ENCODE results near the gene LHX8.
"Not testable (repeated sequence)": the region's sequence is repeated elsewhere in the genome, so short reads cannot be mapped to it uniquely, and the experiment has no call there.

LHX8 gene

GRCh38 chr1:75170981-75171380, 36.8 kb downstream of the LHX8 start:
- TF ChIP-seq CTCF (IDR thresholded peaks at IDR 0.05; ENCODE audit: insufficient read depth, low read length, missing control alignments): no peak
- ChIA-PET POLR2A (no interaction called here), CTCF (no interaction called here)
- no peak for DNase-seq (ENCODE audit: low read depth, low spot score)
- H3K4me3 ChIP-seq (ENCODE audit: low read depth, low read length): no peak overlapping the region

- POLR2A ChIA-PET: no interaction called here
- no peak for DNase-seq (ENCODE audit: low read depth, low spot score)
- no peak overlapping the region for H3K4me3 ChIP-seq (ENCODE audit: low read depth, low read length)
- TF ChIP-seq CTCF (IDR thresholded peaks at IDR 0.05; ENCODE audit: insufficient read depth, low read length, missing control alignments): no peak
- CTCF ChIA-PET: no interaction called here
Measured at GRCh38 chr1:75171876-75172275, 37.7 kb downstream of the LHX8 start.

- DNase-seq (ENCODE audit: low read depth, low spot score): no peak
- ChIA-PET POLR2A (no interaction called here), CTCF (no interaction called here)
- no peak overlapping the region for H3K4me3 ChIP-seq (ENCODE audit: low read depth, low read length)
- no peak for TF ChIP-seq CTCF (IDR thresholded peaks at IDR 0.05; ENCODE audit: insufficient read depth, low read length, missing control alignments)
Measured at GRCh38 chr1:75172556-75172955, 38.4 kb downstream of the LHX8 start.

- no peak overlapping the region for H3K4me3 ChIP-seq (ENCODE audit: low read depth, low read length)
- CTCF ChIA-PET: no interaction called here
- TF ChIP-seq CTCF (IDR thresholded peaks at IDR 0.05; ENCODE audit: insufficient read depth, low read length, missing control alignments): no peak
- DNase-seq (ENCODE audit: low read depth, low spot score): no peak
- POLR2A ChIA-PET: no interaction called here
Measured at GRCh38 chr1:75174031-75174760, 40.0 kb downstream of the LHX8 start.

GRCh38 chr1:75181214-75181955, 47.2 kb downstream of the LHX8 start:
- CTCF ChIA-PET; H3K4me3 ChIP-seq (ENCODE audit: low read depth, low read length); DNase-seq (ENCODE audit: low read depth, low spot score); POLR2A ChIA-PET: not testable (repeated sequence)

- no peak overlapping the region for H3K4me3 ChIP-seq (ENCODE audit: low read depth, low read length)
- POLR2A ChIA-PET: no interaction called here
- CTCF ChIA-PET: interaction anchor here (2.0 kb wide), 1 partner anchor 15 kb away, joined by 8 read pairs; no protein-coding TSS in a partner anchor
- TF ChIP-seq CTCF (IDR thresholded peaks at IDR 0.05; ENCODE audit: insufficient read depth, low read length, missing control alignments): no peak
- no peak for DNase-seq (ENCODE audit: low read depth, low spot score)
Measured at GRCh38 chr1:75188892-75189291, 54.7 kb downstream of the LHX8 start.
